ENCODE data around the gene TOMM5. TPM values are rescaled to one million over a fixed set of nuclear protein-coding genes. Genes with fewer than 3 reads are reported as not detected.
A peak's percentile ranks its signal among the peaks of the same experiment; 100 is the strongest.

Gene TOMM5
- total and polyA plus RNA-seq, 2 of the 13 experiments (the other 11 are each of a cell fraction or from before 2014, with no cell fraction given), result 147 to 315 TPM

DNA sequence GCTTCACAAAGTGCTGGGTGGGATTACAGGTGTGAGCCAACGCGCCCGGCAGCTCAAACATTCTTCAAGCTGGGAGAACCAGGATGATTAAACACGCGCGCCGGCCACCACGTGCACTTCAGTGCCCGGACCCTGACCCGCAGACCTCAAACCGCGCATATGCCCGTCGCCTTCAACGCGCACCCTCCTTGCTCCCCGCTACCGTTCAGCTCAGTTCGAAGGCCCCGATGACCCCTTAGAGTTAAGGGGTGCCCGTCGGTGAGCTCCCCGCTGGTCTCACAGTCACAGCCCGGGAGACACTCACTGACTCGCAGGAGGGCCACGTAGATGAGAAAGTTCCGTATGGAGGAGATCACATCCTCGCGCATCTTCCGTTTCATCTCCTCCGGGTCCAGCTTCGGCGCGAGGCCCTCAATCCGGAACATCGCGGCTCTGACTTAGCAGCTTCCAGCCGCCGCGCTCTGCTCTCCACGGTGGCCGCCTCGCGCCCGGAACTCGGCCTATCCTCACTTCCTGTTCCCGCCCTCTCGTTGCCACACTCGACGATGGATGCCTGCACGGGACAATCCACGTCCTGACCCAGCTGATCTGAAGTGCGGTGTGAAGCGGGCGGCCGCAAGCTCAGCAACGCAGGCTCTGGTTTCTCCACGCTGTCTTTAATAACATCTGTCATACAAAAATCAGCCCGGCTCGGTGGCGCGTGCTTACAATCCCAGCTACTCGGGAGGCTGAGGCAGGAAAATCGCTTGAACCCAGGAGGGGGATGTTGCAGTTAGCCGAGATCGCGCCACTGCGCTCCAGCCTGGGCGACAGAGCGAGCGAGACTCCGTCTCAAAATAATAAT, at the start of gene TOMM5 (continued):
- peak; percentile 89; the same call in 1 of the 2 replicates for TF ChIP-seq KDM4B (CRISPR knock-in tag; IDR thresholded peaks at IDR 0.05)
- TF ChIP-seq, protein P1, sequence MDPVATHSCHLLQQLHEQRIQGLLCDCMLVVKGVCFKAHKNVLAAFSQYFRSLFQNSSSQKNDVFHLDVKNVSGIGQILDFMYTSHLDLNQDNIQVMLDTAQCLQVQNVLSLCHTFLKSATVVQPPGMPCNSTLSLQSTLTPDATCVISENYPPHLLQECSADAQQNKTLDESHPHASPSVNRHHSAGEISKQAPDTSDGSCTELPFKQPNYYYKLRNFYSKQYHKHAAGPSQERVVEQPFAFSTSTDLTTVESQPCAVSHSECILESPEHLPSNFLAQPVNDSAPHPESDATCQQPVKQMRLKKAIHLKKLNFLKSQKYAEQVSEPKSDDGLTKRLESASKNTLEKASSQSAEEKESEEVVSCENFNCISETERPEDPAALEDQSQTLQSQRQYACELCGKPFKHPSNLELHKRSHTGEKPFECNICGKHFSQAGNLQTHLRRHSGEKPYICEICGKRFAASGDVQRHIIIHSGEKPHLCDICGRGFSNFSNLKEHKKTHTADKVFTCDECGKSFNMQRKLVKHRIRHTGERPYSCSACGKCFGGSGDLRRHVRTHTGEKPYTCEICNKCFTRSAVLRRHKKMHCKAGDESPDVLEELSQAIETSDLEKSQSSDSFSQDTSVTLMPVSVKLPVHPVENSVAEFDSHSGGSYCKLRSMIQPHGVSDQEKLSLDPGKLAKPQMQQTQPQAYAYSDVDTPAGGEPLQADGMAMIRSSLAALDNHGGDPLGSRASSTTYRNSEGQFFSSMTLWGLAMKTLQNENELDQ (CRISPR knock-in tag; IDR thresholded peaks at IDR 0.05; ENCODE audit: borderline replicate concordance), result peak; percentile 61; the same call in 1 of the 2 replicates
- TF ChIP-seq DNMT3B (CRISPR knock-in tag; conservative IDR thresholded peaks at IDR 0.05), result no peak
- peak; percentile 88; the same call in 1 of the 2 replicates for TF ChIP-seq ZNF790 (CRISPR knock-in tag; IDR thresholded peaks at IDR 0.05; ENCODE audit: borderline replicate concordance)
- peak; percentile 46; the same call in 1 of the 2 replicates for TF ChIP-seq HNRNPL (IDR thresholded peaks at IDR 0.05; ENCODE audit: low read depth, low read length)
- TF ChIP-seq, protein P2, sequence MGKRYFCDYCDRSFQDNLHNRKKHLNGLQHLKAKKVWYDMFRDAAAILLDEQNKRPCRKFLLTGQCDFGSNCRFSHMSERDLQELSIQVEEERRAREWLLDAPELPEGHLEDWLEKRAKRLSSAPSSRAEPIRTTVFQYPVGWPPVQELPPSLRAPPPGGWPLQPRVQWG (CRISPR knock-in tag; IDR thresholded peaks at IDR 0.05; ENCODE audit: borderline replicate concordance, low read depth), result 0 out of 2 replicates have a peak, but pooled peaks have one; percentile 74
- peak; percentile 98 for TF ChIP-seq ZNF788 (CRISPR knock-in tag; IDR thresholded peaks at IDR 0.05; ENCODE audit: borderline replicate concordance)
- peak; percentile 98 for TF ChIP-seq SMAD9 (CRISPR knock-in tag; IDR thresholded peaks at IDR 0.05)
- TF ChIP-seq TEAD3 (CRISPR knock-in tag; optimal IDR thresholded peaks at IDR 0.05; ENCODE audit: borderline replicate concordance), result peak; percentile 56
- peak; percentile 92 for TF ChIP-seq TAF1 (CRISPR knock-in tag; IDR thresholded peaks at IDR 0.05)
- TF ChIP-seq TBX2 (CRISPR knock-in tag; IDR thresholded peaks at IDR 0.05; ENCODE audit: borderline replicate concordance), result peak; percentile 97
- TF ChIP-seq ZNF761 (CRISPR knock-in tag; conservative IDR thresholded peaks at IDR 0.05), result peak; percentile 93; the same call in 1 of the 2 replicates
- peak; percentile 84 for TF ChIP-seq HIVEP1 (CRISPR knock-in tag; IDR thresholded peaks at IDR 0.05)
- TF ChIP-seq KMT2B (CRISPR knock-in tag; IDR thresholded peaks at IDR 0.05), result peak; percentile 98
- TF ChIP-seq, protein P3, sequence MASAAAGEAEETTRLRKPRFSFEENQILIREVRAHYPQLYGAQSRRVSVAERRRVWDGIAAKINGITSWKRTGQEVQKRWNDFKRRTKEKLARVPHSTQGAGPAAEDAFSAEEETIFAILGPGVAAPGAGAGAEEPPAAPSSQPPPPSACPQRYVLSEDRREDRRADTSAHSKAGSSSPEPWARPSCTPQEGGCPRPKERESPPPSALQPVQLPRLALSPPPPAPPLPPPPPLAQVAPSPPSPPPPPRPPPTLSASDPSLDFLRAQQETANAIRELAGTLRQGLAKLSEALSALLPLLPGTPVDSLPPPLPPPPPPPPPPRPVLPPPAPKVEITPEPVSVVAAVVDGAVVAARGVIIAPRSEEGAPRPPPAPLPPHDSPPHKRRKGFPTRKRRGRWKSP (CRISPR knock-in tag; IDR thresholded peaks at IDR 0.05), result peak; percentile 94
- TF ChIP-seq SETDB1 (CRISPR knock-in tag; IDR thresholded peaks at IDR 0.05; ENCODE audit: borderline replicate concordance), result peak; percentile 90
- TF ChIP-seq YEATS2 (CRISPR knock-in tag; IDR thresholded peaks at IDR 0.05; ENCODE audit: borderline replicate concordance), result peak; percentile 97
- TF ChIP-seq, protein P4, sequence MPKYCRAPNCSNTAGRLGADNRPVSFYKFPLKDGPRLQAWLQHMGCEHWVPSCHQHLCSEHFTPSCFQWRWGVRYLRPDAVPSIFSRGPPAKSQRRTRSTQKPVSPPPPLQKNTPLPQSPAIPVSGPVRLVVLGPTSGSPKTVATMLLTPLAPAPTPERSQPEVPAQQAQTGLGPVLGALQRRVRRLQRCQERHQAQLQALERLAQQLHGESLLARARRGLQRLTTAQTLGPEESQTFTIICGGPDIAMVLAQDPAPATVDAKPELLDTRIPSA (CRISPR knock-in tag; IDR thresholded peaks at IDR 0.05; ENCODE audit: borderline replicate concordance), result peak; percentile 97
- TF ChIP-seq NFYC (CRISPR knock-in tag; IDR thresholded peaks at IDR 0.05), result peak; percentile 55
- peak; percentile 53; the same call in 1 of the 2 replicates for TF ChIP-seq ZKSCAN5 (CRISPR knock-in tag; IDR thresholded peaks at IDR 0.05)
- TF ChIP-seq, protein P5, sequence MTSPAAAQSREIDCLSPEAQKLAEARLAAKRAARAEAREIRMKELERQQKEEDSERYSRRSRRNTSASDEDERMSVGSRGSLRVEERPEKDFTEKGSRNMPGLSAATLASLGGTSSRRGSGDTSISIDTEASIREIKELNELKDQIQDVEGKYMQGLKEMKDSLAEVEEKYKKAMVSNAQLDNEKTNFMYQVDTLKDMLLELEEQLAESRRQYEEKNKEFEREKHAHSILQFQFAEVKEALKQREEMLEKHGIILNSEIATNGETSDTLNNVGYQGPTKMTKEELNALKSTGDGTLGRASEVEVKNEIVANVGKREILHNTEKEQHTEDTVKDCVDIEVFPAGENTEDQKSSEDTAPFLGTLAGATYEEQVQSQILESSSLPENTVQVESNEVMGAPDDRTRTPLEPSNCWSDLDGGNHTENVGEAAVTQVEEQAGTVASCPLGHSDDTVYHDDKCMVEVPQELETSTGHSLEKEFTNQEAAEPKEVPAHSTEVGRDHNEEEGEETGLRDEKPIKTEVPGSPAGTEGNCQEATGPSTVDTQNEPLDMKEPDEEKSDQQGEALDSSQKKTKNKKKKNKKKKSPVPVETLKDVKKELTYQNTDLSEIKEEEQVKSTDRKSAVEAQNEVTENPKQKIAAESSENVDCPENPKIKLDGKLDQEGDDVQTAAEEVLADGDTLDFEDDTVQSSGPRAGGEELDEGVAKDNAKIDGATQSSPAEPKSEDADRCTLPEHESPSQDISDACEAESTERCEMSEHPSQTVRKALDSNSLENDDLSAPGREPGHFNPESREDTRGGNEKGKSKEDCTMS (CRISPR knock-in tag; conservative IDR thresholded peaks at IDR 0.05), result no peak
- peak; percentile 75; the same call in 1 of the 2 replicates for TF ChIP-seq ZNF350 (CRISPR knock-in tag; IDR thresholded peaks at IDR 0.05; ENCODE audit: borderline replicate concordance, low read depth)

Data from HepG2 (cell line).